GM21576 (cell line): ENCODE results near the gene RASGEF1C.

Experiments
- ATAC-seq: cut with Tn5 transposase; IDR thresholded peaks from one replicate; pipeline ENCODE4 v1.9.1; 2021; ENCODE audit warnings: mild to moderate bottlenecking, moderate library complexity; ENCODE audit not compliant: unreplicated experiment

The RASGEF1C gene

DNA sequence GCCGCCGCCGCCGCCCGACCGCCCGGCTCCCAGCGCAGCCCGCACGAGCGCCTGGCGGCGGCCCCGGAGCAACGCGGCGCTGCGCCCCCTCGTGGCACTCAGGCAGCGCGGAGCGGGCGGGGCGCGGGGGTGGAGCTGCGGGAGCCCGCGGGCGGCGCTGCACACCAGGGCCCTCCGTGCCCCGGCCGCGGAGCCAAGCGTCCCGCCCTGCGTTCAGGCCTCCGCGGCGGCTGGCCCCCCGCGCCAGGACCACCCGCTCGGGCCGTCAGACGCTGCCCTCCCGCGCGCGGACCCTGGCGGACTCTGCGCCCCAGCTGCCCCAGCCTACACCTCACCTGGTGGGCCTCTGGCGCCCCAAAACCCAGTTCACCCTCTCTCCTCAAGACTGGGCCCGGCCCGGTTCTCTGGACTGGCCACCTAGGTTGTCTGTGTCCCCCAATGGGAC, at the start of gene RASGEF1C:
Gene RASGEF1C, minus strand, starts transcription at position 75 of the 445 bp plus-strand sequence. CDS start 71,159 bp downstream, outside the sequence.
- ATAC-seq = peak; percentile 69

DNA sequence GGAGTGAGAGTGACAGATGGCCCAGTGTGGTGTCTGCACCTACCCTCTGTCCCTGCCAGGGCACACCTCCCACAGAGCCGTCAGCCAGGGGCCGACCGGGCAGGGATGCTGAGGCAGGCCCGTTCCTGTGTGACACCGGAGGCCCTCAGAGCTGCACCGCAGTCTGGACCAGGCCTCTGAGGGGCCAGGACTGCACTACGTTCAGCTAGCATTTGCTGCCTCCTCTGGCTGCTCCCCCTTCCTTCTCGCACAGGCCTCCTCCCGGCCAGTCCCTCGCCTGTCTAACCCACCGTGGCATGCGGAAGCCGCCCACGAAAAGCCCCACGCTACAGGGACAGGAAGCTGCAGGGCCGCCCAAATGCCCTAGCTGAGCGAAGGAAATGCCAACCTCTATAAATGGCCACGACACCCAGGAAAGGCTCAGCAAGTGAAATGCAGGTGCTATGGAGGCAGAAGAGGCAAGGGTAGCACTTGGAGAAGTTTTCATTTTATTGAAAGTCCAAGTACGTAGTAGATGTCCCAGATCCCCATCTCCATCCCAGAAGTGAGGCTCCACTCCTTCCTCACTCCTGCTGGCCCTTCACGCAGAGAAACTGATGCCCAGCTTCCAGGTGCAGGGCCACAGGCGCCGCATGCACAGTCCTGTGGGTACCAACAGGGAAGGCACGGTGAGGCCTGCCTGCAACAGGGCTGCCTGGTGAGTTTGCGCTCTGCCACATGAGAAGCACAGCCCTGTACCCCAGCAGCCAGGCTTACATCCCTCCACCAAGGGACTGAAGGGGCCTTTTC, 44.2 kb upstream of the RASGEF1C start:
- ATAC-seq = no peak

DNA sequence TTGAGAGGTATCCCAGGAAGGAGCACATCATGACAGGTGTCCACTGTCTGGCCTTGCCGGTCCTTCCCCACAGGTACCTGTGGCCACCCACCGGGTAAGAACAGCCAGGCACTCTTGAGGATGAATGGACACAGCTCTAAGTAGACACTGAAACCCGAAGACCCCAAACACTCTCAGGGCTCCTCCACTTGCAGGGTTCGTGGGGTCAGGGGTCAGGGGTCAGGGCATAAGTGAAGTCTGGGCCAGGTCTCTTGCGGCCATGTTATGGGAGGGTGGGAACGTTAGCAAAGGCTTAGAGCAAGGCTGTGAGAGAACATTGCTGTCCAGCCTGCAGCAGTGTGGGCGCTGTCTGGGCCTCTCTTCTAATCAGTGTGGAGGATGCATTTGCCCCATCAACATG, 42.9 kb upstream of the RASGEF1C start:
- ATAC-seq = no peak

DNA sequence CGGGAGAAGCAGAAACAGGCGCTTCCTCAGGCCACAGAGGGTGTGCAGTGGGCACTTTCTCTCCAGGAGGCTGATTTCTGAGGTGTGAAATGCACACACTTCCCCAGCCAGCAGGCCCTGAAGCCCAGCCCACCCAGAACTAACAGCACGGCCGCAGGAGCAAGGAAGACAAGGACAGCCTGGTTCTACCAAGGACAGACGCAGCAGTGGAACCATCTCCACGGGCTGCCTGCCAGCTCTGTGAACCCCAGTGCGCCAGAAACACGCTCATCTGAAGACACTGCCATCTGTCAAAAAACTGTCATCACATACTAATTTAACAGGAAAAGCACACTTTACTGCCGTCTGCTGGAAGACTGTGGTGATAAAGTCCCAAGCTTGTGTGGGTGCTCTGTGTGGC, 42.1 kb upstream of the RASGEF1C start:
- ATAC-seq = no peak

DNA sequence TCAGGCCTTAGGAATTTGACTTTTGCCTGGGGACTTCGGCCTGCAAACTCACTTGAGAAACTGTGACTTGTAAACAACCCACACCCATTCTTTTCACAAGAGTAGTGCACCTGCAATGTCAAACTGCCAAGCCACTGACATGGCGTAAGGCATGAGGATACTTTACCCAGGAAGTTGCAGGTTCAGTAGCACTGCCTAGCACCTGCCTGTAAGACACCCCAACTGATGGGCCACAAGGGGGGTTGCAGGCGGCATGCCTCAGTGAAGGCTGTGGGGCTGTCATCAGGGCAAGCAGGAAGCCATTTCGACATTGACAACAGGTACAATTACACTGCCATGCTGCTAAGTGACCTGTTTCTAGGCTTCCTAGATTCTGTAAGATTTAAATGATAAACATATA, 41.3 kb upstream of the RASGEF1C start:
- no peak for ATAC-seq

DNA sequence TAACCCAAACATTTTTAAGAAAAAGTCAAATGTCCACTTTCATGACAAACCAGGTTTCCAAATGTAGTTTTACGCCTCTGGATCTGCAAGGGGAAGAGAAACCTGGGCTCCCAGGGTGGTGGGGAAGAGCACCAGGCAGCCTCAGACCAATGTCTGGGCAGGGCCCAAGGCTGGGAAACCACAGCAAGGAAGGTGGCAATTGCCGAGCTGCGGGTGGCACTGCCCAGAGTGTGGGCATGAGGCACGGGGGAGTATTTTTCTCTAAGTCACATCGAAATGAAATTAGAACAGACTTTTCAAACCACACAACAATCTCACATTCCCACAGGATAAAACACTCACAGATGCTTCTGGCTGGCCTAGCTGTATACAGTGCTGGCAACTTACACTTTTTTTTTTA, 32.6 kb upstream of the RASGEF1C start:
- no peak for ATAC-seq

DNA sequence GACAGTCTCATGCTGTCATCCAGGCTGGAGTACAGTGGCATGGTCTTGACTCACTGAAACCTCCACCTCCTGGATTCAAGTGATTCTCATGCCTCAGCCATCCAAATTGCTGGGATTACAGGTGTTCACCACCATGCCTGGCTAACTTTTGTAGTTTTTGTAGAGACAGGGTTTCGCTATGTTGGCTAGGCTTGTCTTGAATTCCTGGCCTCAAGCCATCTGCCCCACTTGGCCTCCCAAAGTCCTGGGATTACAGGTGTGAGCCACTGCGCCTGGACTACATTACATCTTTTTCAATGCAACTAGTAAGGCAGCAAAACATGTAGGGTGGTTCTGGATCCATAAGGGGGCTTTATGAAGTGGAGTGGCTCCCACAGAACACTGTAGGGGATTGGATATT, 29.6 kb upstream of the RASGEF1C start:
- no peak for ATAC-seq

DNA sequence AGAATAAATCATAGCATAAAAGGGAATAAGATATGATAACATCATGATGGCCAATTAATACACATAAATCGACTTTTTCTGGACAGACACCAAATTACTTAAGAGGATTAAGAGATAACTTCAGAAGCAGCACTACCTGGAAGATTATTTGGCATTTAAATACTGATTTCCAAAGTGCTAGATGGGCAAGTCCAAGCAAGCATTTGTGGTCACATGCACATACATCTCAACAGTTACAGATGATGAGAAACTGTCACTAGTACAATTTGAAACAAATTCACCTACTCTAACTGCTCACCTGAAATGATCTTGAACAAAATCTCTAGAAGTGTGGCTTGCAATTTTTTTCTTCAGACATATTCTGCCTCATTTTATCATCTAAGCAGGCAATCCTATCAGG, 26.8 kb upstream of the RASGEF1C start:
- ATAC-seq = no peak

DNA sequence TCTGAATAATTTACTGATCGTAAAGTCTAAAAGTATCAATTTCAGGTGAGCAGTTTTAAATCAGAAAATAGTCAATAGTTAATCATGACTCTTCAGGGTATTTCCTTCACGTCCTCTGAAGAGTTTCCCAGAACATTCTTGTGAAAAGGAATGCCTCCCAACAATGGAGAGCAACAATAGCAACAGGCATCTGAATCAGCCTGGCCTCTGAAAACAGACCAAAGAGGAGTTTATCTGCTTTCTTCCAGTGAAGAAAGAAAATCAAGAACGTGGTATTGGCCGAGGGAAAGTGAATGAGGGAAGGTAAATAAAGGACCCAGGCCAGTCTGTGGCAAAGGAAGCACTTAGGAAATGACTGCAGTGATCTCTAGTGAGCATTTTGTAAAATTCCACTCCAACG, 26.1 kb upstream of the RASGEF1C start:
- no peak for ATAC-seq

DNA sequence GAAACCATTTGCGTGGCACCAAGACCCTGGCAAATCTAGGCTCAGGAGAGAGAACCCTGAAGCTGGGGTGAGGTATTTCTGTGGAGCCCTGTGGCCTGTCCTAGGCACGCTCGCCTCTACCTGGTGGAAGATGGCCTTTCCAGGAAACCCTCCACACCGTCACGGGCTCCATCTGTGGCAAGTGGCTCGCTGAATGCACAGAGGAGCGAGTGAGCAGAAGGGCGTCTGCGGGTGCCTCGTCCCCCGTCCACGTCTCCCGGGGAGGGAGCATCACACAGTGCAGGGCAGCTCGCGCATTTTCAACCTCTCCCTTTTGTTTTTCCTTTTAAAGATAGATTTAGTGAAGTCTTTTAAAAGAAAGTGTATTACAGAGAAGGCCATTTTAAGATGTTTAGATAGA, 25.3 kb upstream of the RASGEF1C start:
- ATAC-seq = no peak

DNA sequence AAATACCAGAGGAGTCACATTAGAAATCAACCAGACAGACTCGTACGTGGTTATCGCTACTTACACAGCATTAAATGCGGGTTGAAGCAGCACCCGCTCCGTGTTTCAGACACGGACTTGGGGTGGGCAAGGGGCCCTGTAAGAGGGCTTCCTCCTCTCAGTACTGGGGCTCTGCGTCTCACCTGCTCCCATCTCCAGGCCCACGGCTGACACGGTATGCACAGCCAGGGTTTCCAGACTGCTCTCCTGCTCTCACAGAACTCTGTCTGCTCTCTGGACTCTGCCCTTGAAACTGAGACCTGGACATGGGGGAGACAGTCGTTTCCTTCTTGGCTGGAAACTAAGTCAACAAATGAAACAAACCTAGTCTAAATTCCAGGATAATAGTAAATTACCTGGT, 24.7 kb upstream of the RASGEF1C start:
- ATAC-seq = no peak

DNA sequence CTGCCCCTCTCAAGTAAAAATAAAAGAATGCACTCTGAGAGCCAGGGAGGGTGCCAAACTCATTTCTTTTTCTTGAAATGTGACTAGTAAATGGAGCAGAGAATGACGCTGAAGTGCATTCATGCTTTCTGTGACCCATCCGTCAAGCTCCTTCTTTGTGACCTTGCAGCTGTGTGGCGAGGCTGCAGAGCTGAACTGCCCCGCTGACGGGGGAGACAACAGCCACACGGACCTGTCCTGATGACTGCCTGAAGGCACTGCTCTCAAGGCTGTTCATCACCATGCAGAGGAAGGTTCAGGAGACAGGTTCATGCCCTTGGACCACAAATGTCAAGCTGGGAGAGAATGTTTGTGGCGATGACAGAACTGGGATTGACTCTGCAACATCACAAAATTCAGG, 21.0 kb upstream of the RASGEF1C start:
- no peak for ATAC-seq

DNA sequence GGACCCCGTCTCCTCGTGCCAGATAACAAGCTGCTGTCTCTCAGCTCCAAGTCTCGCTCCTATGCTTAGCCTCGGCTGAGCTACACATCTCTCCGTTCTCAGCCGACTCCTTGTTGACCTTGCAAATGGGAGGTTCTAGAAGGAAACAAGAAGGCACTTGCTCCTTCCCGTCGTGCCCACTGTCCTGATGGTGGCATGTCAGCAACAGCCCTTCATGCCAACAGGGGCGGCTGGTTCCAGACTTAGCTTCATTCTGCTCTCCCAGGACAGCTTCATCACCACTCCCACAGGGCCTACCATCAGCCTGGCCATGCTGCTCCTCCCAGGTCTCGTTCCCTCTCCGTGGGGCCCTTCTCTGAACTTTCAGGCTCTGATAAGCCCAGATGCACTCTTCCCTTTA, 13.0 kb upstream of the RASGEF1C start:
- no peak for ATAC-seq

DNA sequence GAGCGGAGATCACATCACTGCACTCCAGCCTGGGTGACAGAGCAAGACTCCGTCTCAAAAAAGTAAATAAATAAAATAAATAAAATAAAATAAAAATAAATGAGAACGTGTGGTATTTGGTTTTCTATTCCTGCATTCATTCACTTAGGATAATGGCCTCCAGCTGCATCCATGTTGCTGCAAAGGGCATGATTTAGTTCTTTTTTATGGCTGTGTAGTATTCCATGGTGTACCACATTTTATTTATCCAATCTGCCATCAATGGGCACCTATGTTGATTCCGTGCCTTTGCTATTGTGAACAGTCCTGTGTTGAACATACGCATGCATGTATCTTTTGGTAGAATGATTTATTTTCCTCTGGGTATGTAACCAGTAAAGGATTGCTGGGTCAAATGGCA, 8.8 kb upstream of the RASGEF1C start:
- no peak for ATAC-seq

DNA sequence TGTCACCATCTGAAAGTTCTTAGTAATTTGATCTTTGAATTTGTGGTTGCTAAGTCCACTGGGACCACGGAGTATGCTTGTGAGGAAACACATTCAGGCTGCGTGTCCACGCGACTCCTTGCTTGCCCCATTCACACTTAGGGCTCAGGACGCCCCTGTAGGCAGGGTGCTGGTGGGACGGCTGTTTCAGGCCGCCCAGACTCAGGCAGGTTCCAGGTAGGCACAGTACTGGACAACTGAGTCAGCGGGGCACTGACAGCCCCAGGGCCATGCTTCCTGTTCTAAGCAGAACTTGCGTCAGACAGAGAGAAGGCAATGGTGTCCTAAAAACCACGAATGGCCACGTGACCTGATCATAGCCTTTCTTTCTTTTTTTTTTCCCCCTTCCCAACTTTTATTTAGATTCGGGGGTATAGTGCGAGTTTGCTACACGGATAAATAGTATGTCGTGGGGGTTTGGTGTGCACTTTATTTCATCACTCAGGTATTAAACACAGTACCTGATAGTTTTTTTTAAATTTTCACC, 7.7 kb upstream of the RASGEF1C start:
- no peak for ATAC-seq

DNA sequence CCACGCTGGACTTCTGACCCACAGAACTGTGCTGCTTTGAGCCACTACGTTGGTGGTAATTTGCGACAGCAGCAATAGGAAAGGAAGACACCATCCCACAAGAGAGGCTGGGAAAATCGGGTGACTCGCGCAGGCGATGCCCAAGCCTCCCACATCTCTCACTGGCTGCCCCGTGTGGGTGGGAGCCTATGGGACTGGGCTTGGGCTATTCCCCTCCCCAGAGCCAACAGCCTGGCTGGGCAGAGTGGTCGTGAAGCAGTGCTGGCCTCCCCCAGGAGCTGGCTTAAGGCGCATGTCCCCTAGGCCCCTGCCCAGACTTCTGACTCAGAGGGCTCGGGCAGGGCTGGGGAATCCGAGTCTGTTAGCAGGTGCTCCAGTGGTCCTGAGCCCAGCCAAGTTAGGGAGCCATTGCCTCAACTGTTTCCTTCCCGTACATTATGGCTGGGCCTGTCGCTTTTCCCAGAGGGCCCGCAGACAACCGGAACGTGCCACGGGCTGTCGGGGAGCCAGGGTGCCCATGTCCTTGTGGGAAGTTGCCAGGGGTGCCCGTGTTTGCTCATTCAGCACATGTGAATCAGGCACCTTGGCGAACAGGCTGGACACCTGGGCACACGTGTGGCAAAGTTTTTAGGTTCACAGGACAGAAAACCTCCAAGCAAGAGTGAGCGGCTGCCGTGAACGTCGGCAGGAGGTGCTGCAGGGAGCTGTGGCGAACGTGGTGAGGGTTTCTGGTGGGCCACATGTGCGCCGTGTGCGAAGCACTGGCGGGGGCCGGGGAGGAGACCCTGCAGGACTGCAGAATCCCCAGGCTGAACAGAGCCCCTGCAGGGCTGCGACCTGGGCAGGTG, 7.0 kb upstream of the RASGEF1C start:
- ATAC-seq = no peak

DNA sequence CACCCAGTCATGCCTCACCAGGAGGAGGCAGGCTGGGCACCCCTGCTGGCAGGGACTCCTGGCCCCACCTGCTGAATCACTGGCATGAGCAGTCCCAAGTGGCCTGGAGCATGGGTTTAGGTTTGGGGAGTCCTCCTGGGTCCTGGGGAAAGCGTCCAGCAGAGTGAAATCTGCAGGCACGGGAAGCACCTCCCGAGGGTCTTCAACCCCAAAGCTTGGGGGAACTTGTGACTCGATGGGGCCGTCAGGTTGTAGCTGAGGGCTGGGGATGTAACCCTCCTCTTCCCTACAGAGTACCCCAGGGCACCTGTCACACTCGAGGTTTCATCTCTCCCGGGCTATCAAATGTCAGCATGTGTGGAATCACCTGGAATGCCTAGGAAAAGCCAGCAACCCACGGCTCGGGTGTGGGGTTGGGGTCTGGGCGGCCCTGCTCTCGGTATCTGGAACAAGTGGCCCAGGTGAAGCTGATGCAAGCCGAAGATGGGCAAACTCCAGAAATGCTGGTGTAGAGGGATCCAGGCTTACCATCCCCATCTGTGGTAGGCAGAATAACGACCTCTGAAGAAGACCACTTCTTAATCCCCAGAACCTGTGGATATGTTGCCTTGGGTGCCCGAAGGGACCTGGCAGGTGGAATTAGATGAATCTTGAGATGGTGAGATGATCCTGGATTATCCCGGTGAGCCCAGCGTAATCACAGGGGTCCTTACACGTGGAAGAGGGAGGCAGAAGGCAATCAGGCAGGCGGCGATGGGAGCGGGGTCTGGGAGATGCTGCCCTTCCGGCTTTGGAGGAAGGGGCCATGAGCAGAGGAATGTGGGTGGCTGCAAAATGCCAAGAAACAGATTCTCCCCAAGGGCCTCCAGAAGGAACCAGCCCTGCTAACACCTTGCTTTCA, 6.1 kb upstream of the RASGEF1C start:
- no peak for ATAC-seq

DNA sequence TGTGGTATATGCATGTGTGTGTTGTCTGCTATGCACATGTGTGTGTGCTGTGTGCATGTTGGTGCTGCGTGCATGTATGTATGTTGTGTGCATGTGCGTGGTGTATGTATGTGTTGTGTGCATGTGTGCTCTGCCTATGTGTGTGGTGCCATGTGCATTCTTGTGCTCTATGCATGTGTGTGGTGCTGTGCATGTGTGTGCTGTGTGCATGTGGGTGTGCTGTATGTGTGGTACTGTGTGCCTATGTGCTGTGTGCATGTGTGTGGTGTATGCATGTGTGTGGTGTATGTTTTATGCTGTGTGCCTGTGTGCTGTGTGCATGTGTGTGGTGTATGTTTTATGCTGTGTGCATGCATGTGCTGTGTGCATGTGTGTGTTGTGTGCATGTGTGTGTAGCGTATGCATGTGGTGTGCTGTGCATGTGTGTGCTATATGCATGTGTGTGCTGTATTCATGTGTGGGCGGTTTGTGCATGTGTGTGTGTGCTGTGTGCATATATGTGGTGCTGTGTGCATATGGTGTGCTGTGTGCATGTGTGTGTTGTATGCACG, 4.7 kb upstream of the RASGEF1C start:
- ATAC-seq = no peak

DNA sequence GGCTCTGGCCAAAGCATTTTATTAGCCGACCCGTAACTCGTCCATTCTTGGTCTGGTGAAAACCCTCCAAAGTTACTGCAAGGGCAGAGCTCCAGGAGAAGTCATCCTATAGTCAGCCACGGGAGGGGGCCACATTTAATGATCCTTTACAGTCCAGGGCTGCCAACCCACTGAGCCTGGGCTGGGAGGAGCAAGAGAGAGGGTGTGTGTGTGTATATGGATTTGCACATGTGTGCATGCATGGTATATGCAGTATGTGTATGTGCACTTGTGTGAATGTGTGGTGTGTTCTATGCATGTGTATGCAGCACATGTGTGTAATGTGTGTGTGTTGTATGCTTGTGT, 4.2 kb upstream of the RASGEF1C start:
- ATAC-seq = no peak

DNA sequence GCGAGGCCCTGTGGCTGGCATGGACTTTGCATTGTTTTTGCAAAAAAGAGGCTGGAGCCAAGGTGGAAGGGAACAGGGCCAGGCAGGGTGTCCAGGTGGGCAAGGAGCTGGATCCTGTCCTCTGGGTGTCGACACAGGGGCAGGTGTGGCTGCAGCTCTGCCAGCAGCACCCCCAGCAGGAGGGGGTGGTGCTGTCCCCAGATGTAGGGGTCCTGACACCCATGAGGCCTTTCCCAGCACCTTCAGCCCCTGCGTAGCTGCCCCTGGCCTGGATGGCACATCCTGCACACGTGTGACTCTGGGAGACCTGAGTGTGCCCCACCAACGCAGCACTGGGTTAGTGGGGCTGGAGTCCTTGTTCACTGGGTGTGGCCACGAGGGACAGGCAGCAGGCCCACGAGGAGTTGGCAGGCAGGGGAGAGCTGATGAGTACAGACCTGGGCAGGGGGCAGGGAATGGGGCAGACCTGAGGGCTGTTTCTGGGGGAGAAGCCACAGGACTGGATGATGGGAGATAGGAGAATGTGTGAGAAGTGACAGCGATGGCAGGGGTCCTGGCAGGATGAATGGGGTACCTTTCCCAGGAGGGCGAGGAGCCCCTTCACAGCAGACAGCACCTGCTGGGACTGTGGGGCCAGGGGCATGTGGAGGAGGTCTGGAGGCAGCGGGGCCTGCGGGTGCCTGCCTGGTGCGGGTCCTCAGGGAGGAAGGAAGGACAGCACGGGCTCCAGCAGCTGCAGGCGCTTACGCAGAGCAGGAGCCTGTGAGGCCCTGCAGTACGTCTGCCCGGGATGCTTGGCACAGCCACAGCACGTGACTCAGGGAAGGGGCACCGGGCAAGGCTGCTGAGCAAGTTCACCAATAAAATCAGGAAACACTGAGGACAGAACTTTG, 3.6 kb upstream of the RASGEF1C start:
- no peak for ATAC-seq
